Tibial nerve (tissue), 4 donors: ENCODE results near the gene OR2T8. TPM values are rescaled to one million over a fixed set of nuclear protein-coding genes. Genes with fewer than 3 reads are reported as not detected.

ENCODE experiments used
- DNase-seq, 2 donors: peaks; one replicate each; pipeline ENCODE4 v3.0.0-alpha.2; 2019; ENCODE audit warnings: low spot score in 2 of 2
- H3K27ac ChIP-seq, 4 donors: fragments of 200-600 bp; sonication (generic) in 3 of 4; one replicate each; pipeline ENCODE4 v1.5.1; 2017 to 2019; ENCODE audit warnings: mild to moderate bottlenecking in 1 of 4
- H3K27me3 ChIP-seq, 2 donors: fragments of 200-600 bp; sonication (generic) in 1 of 2; one replicate each; pipeline versions ENCODE4 v1.5.1 to v1.6.0; 2017 to 2019
- H3K36me3 ChIP-seq, 3 donors: fragments of 200-600 bp; sonication (generic); one replicate each; pipeline ENCODE4 v1.5.1; 2018 to 2019
- H3K4me1 ChIP-seq, 4 donors: fragments of 200-600 bp; sonication (generic) in 3 of 4; one replicate each; pipeline ENCODE4 v1.5.1; 2017 to 2019
- H3K4me3 ChIP-seq, 4 donors: fragments of 200-600 bp; sonication (generic) in 3 of 4; one replicate each; pipeline ENCODE4 v1.5.1; 2017 to 2019; ENCODE audit warnings: mild to moderate bottlenecking in 1 of 4, moderate library complexity in 1 of 4
- H3K9me3 ChIP-seq, 4 donors: fragments of 200-600 bp; sonication (generic) in 3 of 4; one replicate each; pipeline ENCODE4 v1.5.1; 2017 to 2019
- EP300 ChIP-seq, 2 donors: sonication (generic); formaldehyde crosslinking; IDR thresholded peaks; one replicate each; pipeline ENCODE4 v1.6.1; 2017; ENCODE audit warnings: antibody characterized with exemption in 2 of 2, mild to moderate bottlenecking in 1 of 2
- WGBS, 2 donors: methylation state at CpG; one replicate each; pipeline ENCODE4 v1.1.5; 2018; 5-methylcytosine and 5-hydroxymethylcytosine counted together
- total RNA-seq, 4 donors: library from RNA; depleted of rRNA; stranded (reverse); fragments of >200 nt; gene quantifications; one replicate each; pipeline ENCODE4 v1.1.0, GENCODE V29; 2016

OR2T8 gene
- total RNA-seq, 4 donors from 2014 or later, result 1.0 TPM; not detected in 3

DNA sequence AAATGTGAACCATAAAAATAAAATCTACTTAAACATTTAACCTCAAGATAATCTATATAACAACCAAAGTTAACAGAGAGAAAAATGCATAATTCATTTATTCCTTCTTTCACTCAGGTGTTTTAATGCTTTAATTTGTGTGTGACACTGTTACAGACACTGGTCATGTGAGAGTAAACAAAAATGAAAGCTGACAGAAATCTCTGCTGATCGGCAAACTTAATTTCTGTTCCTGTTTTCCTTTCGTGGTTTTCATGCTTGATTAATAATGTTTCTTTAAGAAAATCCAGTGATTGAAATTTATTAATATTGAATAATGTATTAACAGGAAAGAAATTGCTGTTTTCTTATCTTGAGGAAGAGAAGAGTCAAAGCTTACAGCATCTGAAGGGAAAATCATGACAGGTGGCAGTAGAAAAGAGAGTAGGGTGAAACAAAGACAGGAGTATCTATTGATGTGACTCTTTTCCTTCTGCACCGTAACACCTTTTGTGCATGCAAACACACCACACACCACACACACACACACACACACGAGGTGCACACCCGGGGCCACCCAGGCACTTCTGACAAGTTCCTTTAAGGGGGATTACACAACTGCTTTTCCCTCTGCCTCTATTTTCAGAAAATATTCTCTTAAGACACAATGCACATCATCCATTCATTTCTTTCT lies 46.6 kb downstream of the OR2T8 start:
- H3K4me1 ChIP-seq, result no peaks in the 10 kb centered on the region
- no peak overlapping the region for H3K27ac ChIP-seq
- DNase-seq, result no peak
- H3K27me3 ChIP-seq, result no peaks in the 10 kb centered on the region
- H3K4me3 ChIP-seq, result no peak overlapping the region
- no peaks in the 10 kb centered on the region for H3K36me3 ChIP-seq
- TF ChIP-seq EP300 (IDR thresholded peaks at IDR 0.05), result no peak
- H3K9me3 ChIP-seq, result peaks cover 0 to 3% (median 0%) of the 10 kb centered on the region in 4 donors
- 71 to 73% methylated on average over 5 of the region's 5 CpGs for WGBS, 2 donors

Other genes starting within 250 kb of the OR2T8 start
- not detected for gene OR13G1, start 240.5 kb upstream of the OR2T8 start, total RNA-seq
- gene OR6F1, start 203.6 kb upstream of the OR2T8 start, total RNA-seq, result not detected
- gene OR14K1, start 181.6 kb upstream of the OR2T8 start, total RNA-seq, result not detected
- gene OR14A2, start 172.1 kb upstream of the OR2T8 start, total RNA-seq, result not detected
- not detected for gene OR1C1, start 159.7 kb upstream of the OR2T8 start, total RNA-seq
- gene OR14A16, start 96.1 kb upstream of the OR2T8 start, total RNA-seq, result not detected
- not detected for gene OR11L1, start 78.4 kb upstream of the OR2T8 start, total RNA-seq
- 10 to 100 TPM in 1 of 4 donors, 1 to 10 TPM in 3; 3.9 to 17.4 (median 6.9) TPM for gene TRIM58, start 63.1 kb upstream of the OR2T8 start, total RNA-seq
- 1 to 10 TPM; 1.5 to 6.9 (median 2.3) TPM for gene OR2W3, start 24.7 kb upstream of the OR2T8 start, total RNA-seq
- gene OR2AJ1, start 4.6 kb downstream of the OR2T8 start, total RNA-seq, result not detected
- gene OR2L8, start 28.6 kb downstream of the OR2T8 start, total RNA-seq, result 1 to 10 TPM in 1 of 4 donors, under 1 TPM in 1, not detected in 2; 0.63 to 2.2 TPM
- not detected for gene OR2AK2, start 45.0 kb downstream of the OR2T8 start, total RNA-seq
- not detected for gene OR2L5, start 93.4 kb downstream of the OR2T8 start, total RNA-seq
- under 1 TPM in 1 of 4 donors, not detected in 3; 0.60 TPM for gene OR2L2, start 109.8 kb downstream of the OR2T8 start, total RNA-seq
- 1 to 10 TPM in 1 of 4 donors, not detected in 3; 1.1 TPM for gene OR2L3, start 126.6 kb downstream of the OR2T8 start, total RNA-seq
- under 1 TPM in 1 of 4 donors, not detected in 3; 0.87 TPM for gene OR2L13, start 174.9 kb downstream of the OR2T8 start, total RNA-seq
- not detected for gene OR2M5, start 224.9 kb downstream of the OR2T8 start, total RNA-seq